ENCODE results near the gene GTPBP8.

Gene GTPBP8

GRCh38 chr3:113019182-113020137 is 28.7 kb downstream of the GTPBP8 start (continued):
- TF ChIP-seq GLI2 (tag by site-specific recombination; IDR thresholded peaks at IDR 0.05; ENCODE audit: borderline replicate concordance, low read depth): no peak
- no peak for TF ChIP-seq ZNF549 (tag by site-specific recombination; IDR thresholded peaks at IDR 0.05)
- TF ChIP-seq ZNF10 (tag by site-specific recombination; IDR thresholded peaks at IDR 0.05): 0 out of 2 replicates have a peak, but pooled peaks have one; percentile 19
- peak; percentile 82 for TF ChIP-seq SP3 (tag by site-specific recombination; IDR thresholded peaks at IDR 0.05)

GRCh38 chr3:113021471-113021870 is 30.7 kb downstream of the GTPBP8 start:
- ChIA-PET CTCF (interaction anchor here (0.9 kb wide), 1 partner anchor 13 kb away, joined by 3 read pairs; no protein-coding TSS in a partner anchor), POLR2A (no interaction called here)
- Histone ChIP-seq H3K4me1 (ENCODE audit: control insufficient read depth, insufficient read depth, low read length) (peaks cover 4% of the 10 kb centered on the region), H3K27ac (ENCODE audit: extremely low read depth, low read depth, low read length) (no peak overlapping the region), H3K4me3 (ENCODE audit: low read depth, low read length) (no peak overlapping the region), H3K9me3 (ENCODE audit: control insufficient read depth, insufficient read depth, low read depth, low read length) (no peaks in the 10 kb centered on the region), H3K36me3 (ENCODE audit: control insufficient read depth in 2 of 2, insufficient read depth in 1 of 2, low read length in 2 of 2) (peaks cover 0 to 9% of the 10 kb centered on the region in 2 experiments; a peak in 1 of 3 replicates)
- TF ChIP-seq SALL2 (tag by site-specific recombination; IDR thresholded peaks at IDR 0.05; ENCODE audit: borderline replicate concordance) (no peak), ZNF184 (tag by site-specific recombination; IDR thresholded peaks at IDR 0.05) (no peak), ZNF473 (tag by site-specific recombination; IDR thresholded peaks at IDR 0.05) (no peak), ZNF114 (tag by site-specific recombination; IDR thresholded peaks at IDR 0.05) (no peak), ZNF280C (tag by site-specific recombination; IDR thresholded peaks at IDR 0.05) (no peak), ZNF202 (tag by site-specific recombination; IDR thresholded peaks at IDR 0.05; ENCODE audit: borderline replicate concordance) (no peak), ZNF354C (tag by site-specific recombination; IDR thresholded peaks at IDR 0.05; ENCODE audit: borderline replicate concordance, low read depth) (no peak), ZNF837 (tag by site-specific recombination; IDR thresholded peaks at IDR 0.05) (no peak), KLF17 (tag by site-specific recombination; IDR thresholded peaks at IDR 0.05) (no peak), ZNF23 (tag by site-specific recombination; IDR thresholded peaks at IDR 0.05; ENCODE audit: borderline replicate concordance) (no peak), ZNF830 (tag by site-specific recombination; IDR thresholded peaks at IDR 0.05; ENCODE audit: low read depth) (no peak), ZNF211 (tag by site-specific recombination; IDR thresholded peaks at IDR 0.05; ENCODE audit: low read depth) (no peak), ZNF596 (tag by site-specific recombination; IDR thresholded peaks at IDR 0.05) (no peak)

- CTCF ChIA-PET: interaction anchor here (0.7 to 1.9 kb wide), 3 partner anchors 55 to 391 kb away, joined by 3 to 6 read pairs (median 5); no protein-coding TSS in a partner anchor
- POLR2A ChIA-PET: no interaction called here
- Histone ChIP-seq H3K4me1 (ENCODE audit: control insufficient read depth, insufficient read depth, low read length) (no peaks in the 10 kb centered on the region), H3K9me3 (ENCODE audit: control insufficient read depth, insufficient read depth, low read depth, low read length) (no peaks in the 10 kb centered on the region), H3K27ac (ENCODE audit: extremely low read depth, low read depth, low read length) (no peak overlapping the region), H3K36me3 (ENCODE audit: control insufficient read depth in 2 of 2, insufficient read depth in 1 of 2, low read length in 2 of 2) (no peaks in the 10 kb centered on the region), H3K4me3 (ENCODE audit: low read depth, low read length) (no peak overlapping the region)
- TF ChIP-seq ZNF112 (tag by site-specific recombination; IDR thresholded peaks at IDR 0.05) (no peak), ZNF157 (tag by site-specific recombination; IDR thresholded peaks at IDR 0.05) (no peak), KLF9 (tag by site-specific recombination; IDR thresholded peaks at IDR 0.05; ENCODE audit: low read depth) (no peak), ZNF707 (tag by site-specific recombination; IDR thresholded peaks at IDR 0.05) (no peak), ZNF747 (tag by site-specific recombination; IDR thresholded peaks at IDR 0.05) (no peak), ZNF18 (tag by site-specific recombination; IDR thresholded peaks at IDR 0.05) (no peak), ZFP3 (tag by site-specific recombination; IDR thresholded peaks at IDR 0.05; ENCODE audit: low read depth) (no peak), ATF2 (tag by site-specific recombination; IDR thresholded peaks at IDR 0.05; ENCODE audit: low read depth) (no peak), ZNF155 (tag by site-specific recombination; IDR thresholded peaks at IDR 0.05) (no peak), ZNF580 (tag by site-specific recombination; IDR thresholded peaks at IDR 0.05) (no peak)
These were observed 43.2 kb downstream of the GTPBP8 start for GRCh38 chr3:113034011-113034410.

Data from HEK293 (cell line).